Stimulated activated CD4-positive, alpha-beta T cell treated with anti-CD3 and anti-CD28 coated beads, Interleukin-2, amount 100 ng/mL, for 24 hours (primary cell): ENCODE data around the gene GOSR2.
"Not testable (repeated sequence)": the region's sequence is repeated elsewhere in the genome, so short reads cannot be mapped to it uniquely, and the experiment has no call there.

Experiments
- DNase-seq, 2 donors: peaks; one replicate each; pipeline ENCODE4 v3.0.0-alpha.2; 2020

The GOSR2 gene

DNA sequence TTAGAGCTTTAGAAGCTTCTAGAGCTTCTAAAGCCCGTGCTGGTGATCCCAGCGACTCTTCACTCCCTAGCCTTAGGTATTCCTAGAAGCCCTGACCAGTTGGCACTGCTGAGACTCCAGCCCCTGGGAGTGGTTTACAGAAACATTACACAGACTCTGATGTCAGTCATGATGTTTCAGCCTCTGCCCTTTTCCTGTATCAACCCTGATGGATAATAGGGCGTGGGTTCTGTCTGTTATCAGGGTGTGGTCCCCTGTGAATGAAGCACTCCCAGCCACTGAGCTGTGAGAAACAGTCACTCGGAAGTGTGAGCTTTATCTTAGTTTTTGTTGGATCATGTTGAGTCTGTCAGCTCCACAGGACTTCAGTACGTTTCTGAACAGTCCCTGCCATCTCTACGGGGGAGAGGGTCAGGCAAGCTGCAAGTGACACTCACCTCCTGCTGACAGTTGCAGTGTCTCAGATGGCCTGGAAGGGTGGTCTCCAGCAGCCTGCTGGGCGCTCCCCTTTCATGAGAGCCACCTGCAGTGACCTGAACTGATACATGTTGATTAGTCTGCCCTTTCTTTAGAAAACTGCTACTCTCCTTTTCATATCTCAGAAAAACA lies 12.8 kb downstream of the GOSR2 start:
- DNase-seq, result no peak

DNA sequence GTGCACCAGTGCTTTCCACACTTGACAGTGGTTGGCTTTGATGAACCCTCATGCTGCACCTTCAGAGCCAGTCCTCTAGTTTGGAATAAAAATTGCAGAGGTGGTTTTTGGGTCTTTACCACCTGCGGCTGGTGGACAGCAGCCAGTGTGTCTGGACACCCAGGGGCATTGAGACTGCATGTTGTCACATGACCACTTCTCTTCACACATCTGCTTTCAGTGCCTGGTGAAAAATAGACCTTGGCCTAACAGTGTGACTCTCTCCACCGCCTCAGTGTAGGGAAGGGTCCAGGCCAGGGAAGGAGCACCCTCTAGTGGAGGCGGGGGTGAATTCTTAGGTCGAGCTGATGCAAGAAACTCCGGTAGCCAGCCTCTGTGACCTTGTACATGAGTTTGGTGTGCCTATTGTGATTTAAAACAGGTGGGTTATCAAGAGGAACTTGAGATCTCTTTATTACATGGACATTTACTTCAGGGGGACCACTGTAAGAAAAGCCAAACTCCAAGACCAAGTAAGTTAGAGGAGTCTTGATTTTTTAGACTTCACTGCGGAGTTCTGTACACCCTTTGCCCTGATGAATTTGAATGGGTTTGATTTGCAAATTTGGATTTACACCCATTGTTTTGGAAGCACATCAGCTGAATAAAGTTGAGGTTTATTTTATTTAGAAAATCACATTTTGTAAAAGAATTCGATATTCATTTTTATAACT lies 17.9 kb downstream of the GOSR2 start:
- peak; percentile 73 to 74 for DNase-seq

DNA sequence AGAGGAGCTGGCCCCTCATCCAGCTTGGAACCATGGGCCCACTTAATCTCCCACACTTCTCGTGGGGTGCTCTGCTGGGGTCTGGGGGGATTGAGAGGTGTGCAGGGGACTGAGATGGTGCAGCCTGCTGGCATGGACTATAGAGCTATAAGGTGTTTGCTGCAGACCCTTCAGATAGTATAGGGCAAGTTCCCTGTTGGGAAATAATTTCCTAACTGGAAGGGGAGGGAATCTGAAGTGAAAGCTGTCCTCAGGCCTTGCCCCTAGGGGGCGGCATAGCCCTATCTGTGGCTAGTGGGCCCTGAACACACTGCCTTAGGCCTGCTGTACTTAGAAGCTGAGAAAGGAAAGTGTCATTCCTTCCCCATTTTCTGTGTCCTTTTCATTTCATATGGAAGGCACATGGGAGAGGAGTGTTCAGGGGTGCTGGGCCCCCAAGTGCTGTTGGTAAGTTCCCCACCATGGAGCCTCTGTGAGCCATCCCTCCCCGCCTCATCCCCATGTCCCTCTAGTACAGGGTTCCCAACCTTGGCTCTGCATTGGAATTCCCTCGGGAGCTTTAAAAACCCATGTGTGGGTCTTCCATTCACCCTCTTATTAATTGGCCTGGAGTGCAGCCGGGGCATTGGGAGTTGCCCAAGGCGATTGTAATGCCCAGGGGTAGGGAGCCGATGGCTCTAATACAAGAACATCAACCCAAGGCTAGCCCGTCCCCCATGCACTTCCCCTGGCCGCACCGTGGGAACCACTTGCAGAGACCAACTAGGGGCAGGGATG lies 19.7 kb downstream of the GOSR2 start:
- peak; percentile 58 to 66 for DNase-seq

DNA sequence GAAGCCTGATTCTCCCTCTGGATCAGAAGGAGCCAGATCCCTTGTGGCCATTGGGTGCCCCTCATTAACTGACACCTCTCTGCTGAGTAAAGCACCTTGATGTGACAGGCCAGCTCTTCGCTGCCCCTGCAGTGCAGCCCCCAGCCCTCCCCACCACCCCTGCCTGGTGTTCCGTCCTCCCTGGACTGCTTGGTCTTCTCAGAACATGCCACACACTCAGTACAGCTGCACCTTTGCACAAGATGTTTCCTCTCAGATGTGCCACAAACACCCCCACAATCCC lies 20.2 kb downstream of the GOSR2 start:
- DNase-seq, result no peak

DNA sequence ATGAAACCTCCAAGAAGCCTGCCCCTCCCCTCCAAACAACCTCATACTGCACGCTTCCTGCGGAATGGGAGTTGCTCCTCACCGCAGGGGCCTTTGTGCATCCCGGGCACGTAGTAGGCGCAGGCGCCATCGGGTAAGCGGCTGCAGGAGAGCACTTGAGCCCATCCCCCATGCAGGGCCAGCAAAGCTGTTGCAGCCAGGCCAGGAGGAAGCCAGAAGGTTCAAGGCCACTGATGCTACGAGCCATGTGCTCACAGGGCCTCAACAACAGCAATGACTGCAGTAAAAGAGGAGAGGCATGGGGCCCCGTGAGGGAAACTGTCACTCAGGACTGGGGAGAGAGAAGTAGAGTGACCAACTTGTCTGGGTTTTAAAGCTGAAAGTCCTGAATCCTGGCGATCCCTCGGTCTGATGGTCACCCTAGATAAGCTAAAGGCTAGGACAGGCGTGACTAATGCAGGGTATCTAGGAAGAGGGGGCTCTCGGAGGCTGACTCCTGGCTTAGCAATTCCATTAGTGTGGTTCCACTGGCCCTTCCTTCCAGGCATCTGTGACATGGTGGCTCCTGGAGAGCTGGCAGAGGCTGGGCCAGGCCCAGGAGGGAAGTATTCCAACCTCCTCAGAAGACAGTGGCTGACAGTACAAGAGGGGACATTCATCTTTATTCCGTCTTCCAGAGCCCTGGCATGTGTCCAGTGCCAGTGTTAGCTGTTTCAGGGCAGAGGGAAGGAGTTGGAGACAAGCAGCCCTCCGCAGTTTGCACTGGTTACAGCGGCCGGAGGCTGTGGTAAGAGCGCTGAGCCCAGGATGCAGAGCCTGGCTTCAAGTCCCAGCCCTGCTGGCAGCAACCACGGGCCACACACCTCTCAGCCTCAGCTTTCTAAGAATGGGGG lies 20.8 kb downstream of the GOSR2 start:
- DNase-seq, result peak in 1 of 2 donors; percentile 22

DNA sequence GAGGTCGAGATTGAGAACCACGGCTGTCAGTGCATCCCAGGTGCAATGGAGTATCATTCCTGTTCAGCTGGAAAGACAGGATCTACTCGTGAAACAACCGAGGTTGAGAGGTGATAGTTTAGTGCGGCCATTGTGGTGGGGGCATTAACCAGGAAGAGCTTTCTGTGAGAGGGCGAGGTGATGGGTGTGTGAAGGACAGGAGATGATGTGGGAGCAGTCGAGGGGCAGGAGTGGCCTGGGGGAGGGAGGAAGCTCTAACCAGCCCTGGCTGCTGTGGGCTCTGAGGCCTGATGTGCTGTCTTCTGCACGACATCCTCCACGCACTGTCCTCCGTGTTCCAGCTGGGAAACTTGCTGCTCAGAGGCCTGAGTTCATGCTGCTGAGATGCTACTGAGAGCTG lies 22.0 kb downstream of the GOSR2 start:
- no peak for DNase-seq

DNA sequence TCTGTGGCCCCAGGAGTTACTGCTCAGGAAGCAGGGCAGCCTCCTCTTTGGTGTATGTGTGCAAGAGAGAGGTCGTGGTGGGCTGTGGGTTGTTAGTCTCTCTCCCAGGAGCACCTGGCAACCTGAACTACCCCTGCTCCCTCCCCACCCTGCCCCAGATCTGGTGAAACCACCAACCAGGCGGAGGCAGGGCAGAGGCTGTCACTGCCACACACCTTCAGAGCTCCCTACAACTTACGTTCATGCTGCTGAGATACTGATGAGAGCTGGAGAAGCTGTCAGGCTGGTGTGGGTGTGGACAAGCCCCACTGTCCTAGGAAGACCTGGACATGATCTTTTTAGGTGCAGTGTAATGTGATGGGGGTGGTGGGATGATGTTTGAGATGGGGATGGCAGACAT lies 24.3 kb downstream of the GOSR2 start:
- DNase-seq, result no peak

DNA sequence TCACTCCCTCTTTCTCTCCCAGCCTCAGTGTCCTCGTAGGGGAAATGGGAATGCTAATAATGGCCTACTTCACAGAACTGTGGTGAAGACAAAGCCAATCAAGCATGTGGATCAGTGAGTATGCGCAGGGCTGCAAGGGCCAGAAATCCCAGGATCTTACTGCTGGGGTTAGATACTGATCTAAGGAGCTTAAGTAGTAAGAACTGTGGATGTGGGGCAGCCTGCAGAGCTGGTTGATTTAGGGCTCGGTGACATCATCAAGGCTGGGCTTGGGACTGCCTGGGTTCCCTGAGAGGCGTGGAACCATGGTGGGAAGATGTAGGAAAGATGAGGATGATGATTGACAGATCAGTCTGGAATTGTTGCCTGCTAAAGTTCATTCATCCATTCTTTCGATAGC lies 25.6 kb downstream of the GOSR2 start:
- no peak for DNase-seq

DNA sequence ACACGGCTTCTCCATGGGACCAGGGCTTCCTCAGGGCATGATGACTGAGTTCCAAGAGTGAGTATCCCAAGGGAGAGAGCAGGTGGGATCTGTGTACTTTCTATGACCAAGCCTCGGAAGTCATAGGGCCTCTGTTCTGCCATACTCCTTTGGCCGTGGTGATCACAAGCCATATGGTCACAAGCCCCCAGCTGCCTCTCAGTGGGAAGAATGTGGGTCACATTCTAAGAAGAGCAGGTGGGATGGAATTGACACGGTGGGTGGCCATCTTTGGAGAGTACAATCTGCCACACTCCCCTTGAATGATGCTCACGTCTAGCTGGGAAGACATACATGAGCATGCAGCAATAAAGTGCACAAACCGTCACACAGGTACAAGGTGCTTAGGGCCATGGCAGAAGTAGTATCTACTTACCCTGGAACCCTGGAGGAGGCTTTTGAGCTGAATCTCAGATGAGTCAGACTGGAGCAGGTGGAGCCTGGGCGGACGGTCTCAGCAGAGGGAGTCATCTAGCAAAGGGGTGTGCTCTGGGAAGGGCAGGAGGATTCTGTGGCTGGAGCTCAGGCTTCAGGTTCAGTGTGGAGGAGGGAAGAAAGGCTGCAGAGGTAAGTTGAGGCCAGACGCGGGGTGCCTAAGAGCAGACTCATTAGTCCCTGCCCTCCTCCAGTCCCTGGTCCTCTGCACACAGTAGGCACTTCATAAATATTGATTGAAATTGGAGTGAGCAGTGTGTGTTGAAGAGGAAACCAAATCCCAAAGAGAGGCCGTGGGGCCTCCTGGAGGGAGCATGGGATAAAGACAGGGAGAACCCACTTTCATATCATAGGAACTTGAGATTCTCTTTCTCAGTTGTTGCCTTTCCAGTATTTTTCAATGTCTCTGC lies 26.6 kb downstream of the GOSR2 start:
- no peak for DNase-seq

DNA sequence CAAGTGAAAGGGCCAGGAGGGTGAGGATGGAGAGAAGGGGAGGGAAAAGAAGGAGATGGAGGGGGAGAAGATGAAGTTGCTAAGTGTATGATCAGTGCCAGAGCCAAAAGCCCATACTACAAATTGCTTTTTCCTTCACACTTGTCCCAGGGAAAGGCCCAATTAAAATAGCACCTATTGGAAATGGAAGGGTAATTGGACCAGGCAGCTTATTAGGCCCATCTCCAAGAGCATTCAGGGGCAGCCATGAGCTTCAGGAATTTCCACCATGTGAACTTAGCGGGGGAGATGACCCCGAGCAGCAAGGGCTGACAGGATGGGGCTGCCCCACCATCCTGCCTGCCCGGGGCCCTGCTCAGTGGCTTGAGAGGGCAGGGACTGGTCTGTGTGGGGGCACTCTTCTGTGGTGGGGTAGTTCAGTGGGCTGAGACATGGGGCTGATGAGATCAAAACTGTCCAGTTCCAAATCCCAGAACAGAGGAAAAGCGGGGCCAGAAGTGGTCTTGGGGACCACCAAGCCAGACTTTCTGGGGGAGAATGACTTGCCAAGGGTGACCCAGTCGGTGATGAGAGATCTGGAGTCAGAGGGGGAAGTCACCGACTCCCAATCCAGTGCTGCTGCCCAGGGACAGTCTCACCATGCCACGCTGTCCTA lies 27.5 kb downstream of the GOSR2 start:
- no peak for DNase-seq

DNA sequence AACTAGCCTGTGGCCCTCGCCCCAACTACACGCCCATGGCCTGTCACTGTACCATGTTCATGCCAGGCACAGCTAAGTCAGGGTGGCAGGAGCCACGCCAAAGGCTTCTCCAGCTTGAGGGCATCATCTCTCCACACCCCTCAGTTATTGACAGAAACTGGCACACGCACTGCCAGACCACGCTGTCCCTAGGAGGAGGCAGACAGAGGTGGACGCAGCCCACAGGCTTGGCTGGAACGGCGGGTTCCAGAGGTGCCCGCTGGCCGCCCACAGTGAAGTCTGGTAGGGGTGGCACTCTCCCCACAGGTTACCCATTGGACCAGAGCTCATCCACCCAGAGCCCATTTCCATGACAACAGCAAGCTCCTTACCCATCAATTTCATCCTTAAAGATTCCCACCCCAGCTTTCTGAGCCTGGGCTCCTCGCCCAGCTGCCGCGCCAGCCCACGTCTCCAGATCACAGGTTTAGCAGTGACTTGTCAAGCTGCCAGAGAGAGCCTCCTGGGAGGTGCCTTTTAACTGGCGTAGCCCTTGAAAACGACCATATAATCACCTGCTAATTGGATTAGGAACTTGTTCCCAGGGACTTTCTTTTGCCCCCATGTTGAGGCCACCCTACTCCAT lies 28.1 kb downstream of the GOSR2 start:
- no peak for DNase-seq

DNA sequence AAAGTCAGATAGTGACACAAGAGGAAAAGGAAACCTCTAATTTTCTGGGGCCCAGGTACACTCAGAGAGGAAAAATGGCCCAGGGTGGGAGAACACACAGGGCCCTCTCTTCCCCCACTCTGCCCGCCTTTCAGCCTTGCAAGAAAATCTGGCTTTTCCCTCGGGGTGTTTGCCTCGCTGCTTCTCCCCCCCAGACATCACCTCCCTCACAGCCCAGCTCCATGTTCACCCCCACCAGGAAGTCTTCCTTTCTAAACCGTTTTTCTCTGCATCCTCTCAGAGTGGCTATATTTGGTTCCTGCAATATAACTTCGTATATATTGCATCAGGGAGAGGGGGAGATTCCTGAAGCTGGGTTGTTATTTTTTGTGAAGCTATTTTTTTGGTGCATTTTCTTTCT lies 28.7 kb downstream of the GOSR2 start:
- no peak for DNase-seq

DNA sequence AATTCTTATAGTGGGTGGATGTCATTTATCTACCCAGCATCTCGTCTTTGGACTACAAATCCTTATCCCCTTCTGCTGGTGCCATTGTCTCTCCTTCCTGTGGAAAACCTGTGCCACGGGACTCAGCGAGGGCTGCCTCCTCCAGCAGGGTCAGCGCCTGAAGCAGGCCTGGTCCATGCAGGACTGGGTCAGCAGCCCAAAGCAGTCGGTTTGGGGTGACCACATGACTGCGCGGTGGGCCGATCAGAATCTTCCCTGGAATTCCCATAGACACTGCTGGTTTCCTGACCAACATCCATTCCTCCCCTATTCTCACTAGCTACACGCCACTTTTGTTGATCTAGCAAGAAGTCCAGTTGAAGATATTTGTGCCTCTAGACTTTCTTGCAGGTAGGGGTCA lies 29.2 kb downstream of the GOSR2 start:
- DNase-seq, result no peak

DNA sequence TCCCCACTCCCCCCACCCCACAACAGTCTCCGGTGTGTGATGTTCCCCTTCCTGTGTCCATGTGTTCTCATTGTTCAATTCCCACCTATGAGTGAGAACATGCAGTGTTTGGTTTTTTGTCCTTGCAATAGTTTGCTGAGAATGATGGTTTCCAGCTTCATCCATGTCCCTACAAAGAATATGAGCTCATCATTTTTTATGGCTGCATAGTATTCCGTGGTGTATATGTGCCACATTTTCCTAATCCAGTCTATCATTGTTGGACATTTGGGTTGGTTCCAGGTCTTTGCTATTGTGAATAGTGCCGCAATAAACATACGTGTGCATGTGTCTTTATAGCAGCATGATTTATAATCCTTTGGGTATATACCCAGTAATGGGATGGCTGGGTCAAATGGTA lies 30.2 kb downstream of the GOSR2 start:
- DNase-seq, result not testable (repeated sequence)

DNA sequence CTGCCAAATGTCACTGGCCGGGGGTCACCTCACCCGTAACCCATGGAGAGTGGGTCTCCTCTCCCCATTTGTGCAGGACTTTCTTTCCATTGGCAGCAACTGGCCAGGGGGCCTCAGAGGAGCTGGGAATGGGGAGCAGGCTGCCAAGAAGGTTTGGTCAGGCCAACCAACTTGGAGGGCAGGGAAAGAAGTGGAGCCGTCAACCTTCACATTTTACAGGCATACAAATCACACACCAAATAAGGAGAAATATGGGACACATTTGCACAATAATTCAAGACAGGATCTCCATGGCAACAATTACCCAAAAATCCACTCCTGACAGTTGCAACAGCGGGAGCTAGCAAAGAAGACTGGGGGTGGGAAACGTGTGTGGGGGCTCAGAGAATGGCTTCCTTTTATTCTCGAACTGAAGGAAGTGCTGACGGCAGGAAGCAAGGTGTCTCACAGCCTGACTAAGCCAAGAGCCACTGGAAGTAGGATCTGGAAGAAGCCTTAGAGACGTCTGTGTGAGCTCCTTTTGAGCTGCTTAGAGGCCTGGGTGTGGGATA lies 35.2 kb downstream of the GOSR2 start:
- DNase-seq, result no peak

DNA sequence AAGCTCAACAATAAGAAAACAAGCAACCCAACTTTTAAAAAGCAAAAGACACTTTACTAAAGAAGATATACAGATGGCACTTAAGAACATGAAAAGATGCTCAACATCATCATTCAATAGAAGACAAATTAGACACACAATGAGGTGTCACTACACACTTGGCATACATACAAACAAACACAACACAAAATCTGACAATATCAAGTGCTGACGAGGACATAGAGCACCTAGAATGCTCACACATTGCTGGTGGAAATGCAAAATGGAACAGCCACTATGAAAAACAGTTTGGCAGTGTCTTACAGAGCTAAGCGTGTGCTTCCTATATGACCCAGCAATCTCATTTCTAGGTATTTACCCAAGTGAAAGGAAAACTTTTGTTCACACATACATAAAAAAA lies 37.2 kb downstream of the GOSR2 start:
- DNase-seq, result no peak

DNA sequence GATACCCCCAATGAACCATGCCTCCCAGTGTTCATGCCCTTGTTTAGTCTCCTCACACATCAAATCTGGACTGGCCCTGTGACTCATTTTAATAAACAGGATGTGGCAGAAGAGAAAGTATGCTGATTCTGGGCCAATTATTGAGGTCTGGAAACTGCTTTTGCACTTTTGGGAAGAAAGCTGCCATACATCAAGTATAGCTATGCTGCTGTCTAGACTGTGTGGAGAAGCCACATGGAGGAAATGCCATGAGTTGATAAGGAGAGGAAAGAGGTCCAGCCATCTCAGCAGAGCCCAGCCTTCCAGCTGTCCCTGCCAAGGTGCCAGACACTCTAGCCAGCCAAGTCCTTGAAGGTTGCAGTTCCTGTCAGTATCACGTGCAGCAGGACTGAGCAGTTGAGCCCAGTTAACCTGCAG lies 39.4 kb downstream of the GOSR2 start:
- no peak for DNase-seq

DNA sequence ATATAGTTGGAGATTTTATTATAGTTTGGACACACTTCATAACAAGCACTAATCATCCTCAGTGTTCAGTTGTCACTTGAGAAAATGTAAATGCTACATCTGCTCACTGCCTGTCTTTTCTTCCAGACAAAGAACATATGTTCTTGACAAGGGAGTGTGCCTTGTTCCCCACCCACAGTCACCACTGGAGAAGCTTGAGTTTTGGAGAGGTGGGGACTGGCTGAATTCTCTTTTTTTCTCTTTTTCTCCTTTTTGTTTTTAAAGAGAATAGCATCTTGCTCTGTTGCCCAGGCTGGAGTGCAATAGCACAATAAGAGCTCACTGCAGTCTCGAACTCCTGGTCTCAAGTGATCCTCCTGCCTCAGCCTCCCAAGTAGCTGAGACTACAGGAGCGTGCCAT lies 40.6 kb downstream of the GOSR2 start:
- no peak for DNase-seq

DNA sequence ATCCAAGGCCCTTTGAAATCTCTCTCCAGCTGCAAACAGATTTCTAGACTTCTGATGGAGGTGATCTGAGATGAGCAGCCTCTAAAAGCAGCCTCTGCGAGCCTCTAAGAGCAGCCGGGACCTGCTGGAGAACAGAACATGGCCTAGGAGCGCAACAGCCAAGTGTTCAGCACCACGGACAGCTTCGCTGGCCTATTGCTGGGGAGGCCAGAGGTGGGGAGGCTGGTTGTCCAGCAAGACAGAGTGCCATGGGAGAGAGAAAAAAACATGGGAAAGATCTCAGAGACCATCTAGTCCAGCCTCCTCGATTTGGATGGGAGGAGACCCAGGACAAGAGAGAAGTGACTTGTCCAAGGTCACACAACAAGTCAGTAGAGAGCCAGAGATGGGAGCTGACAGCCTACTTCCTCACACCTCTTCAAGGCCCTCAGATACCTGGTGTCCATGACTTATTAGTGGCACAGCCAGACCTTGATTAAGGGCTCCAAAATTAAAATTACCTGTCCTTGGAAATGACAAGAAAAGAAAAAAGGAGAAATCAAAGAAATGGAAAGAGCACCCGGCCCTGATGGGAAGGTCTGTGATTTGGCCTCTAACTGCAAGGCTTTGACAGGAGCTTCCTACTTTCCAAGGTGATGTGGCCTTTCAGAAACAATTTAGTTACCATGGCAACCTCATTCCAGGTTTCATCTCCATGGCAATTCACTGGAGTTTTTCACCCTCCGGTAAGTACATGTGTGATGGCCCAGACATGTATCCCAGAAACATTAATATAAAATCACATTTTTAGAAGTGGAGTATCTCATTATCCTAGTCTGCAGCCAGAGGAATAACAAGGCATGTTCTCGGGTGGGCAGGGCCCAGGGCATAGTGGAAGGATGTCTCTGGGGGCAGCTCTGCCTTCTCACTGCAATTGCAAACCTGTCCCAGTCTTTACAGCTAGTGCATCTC lies 41.6 kb downstream of the GOSR2 start:
- DNase-seq, result no peak
